ENCODE results near the gene VNN1. TPM values are rescaled to one million over a fixed set of nuclear protein-coding genes. Genes with fewer than 3 reads are reported as not detected.

The VNN1 gene
- total RNA-seq, 2 experiments from 2014 or later: not detected

DNA sequence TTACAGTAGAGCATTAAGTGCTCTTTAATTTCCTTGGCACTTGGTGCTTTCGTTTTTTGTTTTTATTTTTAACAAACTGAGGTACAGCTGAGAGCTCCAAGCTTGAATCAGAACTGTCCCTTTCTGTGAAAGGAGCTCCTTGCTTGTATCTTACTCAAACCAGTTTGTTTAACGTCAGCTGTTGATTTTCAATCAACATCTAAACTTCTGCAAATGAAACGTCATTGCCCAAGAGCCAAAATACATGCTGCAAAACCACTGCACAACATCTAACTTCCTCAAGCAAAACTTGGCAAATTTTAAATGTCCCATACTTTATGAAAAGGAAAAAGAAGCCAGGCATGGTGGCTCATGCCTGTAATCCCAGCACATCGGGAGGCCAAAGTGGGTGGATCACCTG is 28.6 kb upstream of the VNN1 start:
- CTCF ChIA-PET: no interaction called here
- peaks cover 38% of the 10 kb centered on the region for H3K9me3 Mint-ChIP-seq
- DNase-seq: no peak
- H3K27ac Mint-ChIP-seq: no peak overlapping the region
- peaks cover 59% of the 10 kb centered on the region for H3K36me3 Mint-ChIP-seq (ENCODE audit: low read depth)
- H3K4me3 Mint-ChIP-seq: no peak overlapping the region
- peaks cover 7% of the 10 kb centered on the region for H3K4me1 Mint-ChIP-seq (ENCODE audit: low read depth)
- no peaks in the 10 kb centered on the region for H3K27me3 Mint-ChIP-seq (ENCODE audit: low read depth)
- intact Hi-C loops (cut with micrococcal nuclease): no loop called here

DNA sequence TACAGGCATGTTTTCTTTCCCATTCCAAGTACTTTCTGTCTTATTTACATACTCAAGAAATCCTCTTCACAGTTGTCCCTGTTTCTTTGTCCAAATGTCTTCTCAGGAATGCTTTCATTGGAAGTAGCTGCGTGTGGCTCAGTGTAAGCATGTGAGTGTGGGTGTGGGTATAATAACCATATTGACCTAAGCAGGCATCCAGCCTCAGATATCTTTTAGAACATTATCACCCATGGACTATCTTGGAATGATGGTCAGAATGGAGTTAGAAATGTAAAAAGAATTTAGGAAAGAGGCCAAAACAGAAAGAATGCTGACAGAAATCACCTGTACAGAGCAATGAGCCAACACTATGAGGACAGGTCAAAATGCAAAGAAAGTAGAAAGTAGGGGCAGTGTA is 27.4 kb upstream of the VNN1 start:
- peaks cover 52% of the 10 kb centered on the region for H3K36me3 Mint-ChIP-seq (ENCODE audit: low read depth)
- DNase-seq: no peak
- no peak overlapping the region for H3K27ac Mint-ChIP-seq
- no peaks in the 10 kb centered on the region for H3K27me3 Mint-ChIP-seq (ENCODE audit: low read depth)
- no peak overlapping the region for H3K4me3 Mint-ChIP-seq
- CTCF ChIA-PET: interaction anchor here (0.6 kb wide), 1 partner anchor 788 kb away, joined by 4 read pairs; no protein-coding TSS in a partner anchor
- peaks cover 38% of the 10 kb centered on the region for H3K9me3 Mint-ChIP-seq
- intact Hi-C loops (cut with micrococcal nuclease): no loop called here
- peaks cover 18% of the 10 kb centered on the region for H3K4me1 Mint-ChIP-seq (ENCODE audit: low read depth)

DNA sequence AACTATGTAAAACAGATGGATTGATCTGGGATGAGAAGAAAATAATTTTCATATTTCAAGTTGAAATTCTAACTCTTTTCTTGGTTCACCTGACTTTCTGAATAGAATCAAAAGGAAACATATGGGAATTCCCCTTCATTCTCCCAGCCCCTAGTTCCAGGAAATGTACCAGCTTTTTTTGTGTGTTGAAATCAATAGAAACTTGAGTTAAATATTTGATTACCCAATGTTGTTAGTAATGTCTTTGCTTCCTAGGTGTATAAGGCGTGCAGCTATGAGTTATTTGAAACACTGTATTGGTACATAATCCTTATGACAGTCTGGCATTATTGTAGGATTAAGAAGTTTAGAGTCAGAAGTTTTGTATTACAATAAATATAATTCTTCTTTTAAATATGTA is 22.4 kb upstream of the VNN1 start:
- H3K4me1 Mint-ChIP-seq (ENCODE audit: low read depth): peaks cover 27% of the 10 kb centered on the region
- H3K27ac Mint-ChIP-seq: peak overlapping the region; percentile 15

GRCh38 chr6:132734694-132735236 is 20.9 kb upstream of the VNN1 start:
- H3K4me1 Mint-ChIP-seq (ENCODE audit: low read depth): peaks cover 27% of the 10 kb centered on the region
- H3K9me3 Mint-ChIP-seq: peaks cover 12% of the 10 kb centered on the region
- H3K36me3 Mint-ChIP-seq (ENCODE audit: low read depth): peaks cover 6% of the 10 kb centered on the region
- DNase-seq: no peak
- H3K27ac Mint-ChIP-seq: no peak overlapping the region
- no peak overlapping the region for H3K4me3 Mint-ChIP-seq
- CTCF ChIA-PET: interaction anchor here (3.3 kb wide), 1 partner anchor 28 kb away, joined by 14 read pairs; no protein-coding TSS in a partner anchor
- H3K27me3 Mint-ChIP-seq (ENCODE audit: low read depth): no peaks in the 10 kb centered on the region
- intact Hi-C loops (cut with micrococcal nuclease): no loop called here

More for the DNA sequence above, 22.4 kb upstream of the VNN1 start:
- CTCF ChIA-PET: interaction anchor here (1.0 to 3.3 kb wide), 2 partner anchors 27 to 87 kb away, joined by 3 to 14 read pairs; no protein-coding TSS in a partner anchor
- Mint-ChIP-seq H3K36me3 (ENCODE audit: low read depth) (peaks cover 15% of the 10 kb centered on the region), H3K9me3 (peaks cover 21% of the 10 kb centered on the region), H3K27me3 (ENCODE audit: low read depth) (no peaks in the 10 kb centered on the region), H3K4me3 (no peak overlapping the region)
- DNase-seq: peak; percentile 12
- intact Hi-C loops (cut with micrococcal nuclease): loop anchor here (1.0 to 2.0 kb wide), 4 partner anchors 15 to 79 kb away; partner anchors contain the start of gene RPS12

DNA sequence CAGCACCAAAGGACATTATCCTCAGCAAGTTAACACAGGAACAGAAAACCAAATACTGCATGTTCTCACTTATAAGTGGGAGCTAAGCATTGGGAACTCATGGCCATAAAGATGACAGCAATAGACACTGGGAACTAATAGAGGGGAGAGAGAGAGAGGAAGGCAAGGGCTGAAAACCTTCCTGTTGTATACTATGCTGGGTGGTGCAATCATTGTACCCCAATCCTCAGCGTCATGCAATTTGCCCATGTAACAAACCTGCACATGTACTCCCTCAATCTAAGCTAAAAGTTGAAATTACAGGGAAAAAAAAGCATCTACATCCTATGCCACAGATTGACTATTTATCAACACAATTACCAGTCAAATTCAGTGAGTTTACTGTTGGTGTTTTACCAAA is 20.0 kb upstream of the VNN1 start:
- CTCF ChIA-PET: no interaction called here
- Mint-ChIP-seq H3K27ac (no peak overlapping the region), H3K9me3 (peaks cover 7% of the 10 kb centered on the region), H3K36me3 (ENCODE audit: low read depth) (peaks cover 4% of the 10 kb centered on the region), H3K4me1 (ENCODE audit: low read depth) (peaks cover 27% of the 10 kb centered on the region), H3K4me3 (no peak overlapping the region), H3K27me3 (ENCODE audit: low read depth) (no peaks in the 10 kb centered on the region)
- no peak for DNase-seq
- intact Hi-C loops (cut with micrococcal nuclease): no loop called here

DNA sequence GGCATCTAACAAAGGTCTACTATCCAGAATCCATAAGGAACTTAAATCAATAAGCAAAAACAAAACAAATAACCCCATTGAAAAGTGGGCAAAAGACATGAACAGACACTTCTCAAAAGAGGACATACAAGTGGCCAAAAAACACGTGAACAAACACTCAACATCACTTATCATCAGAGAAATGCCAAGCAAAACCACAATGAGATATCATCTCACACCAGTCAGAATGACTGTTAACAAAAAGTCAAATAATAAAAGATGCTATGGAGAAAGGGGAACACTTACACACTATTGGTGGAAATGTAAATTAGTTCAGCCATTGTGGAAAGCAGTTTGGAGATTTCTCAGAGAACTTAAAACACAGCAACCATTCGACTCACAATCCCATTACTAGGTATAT is 19.4 kb upstream of the VNN1 start:
- CTCF ChIA-PET: no interaction called here
- Mint-ChIP-seq H3K27me3 (ENCODE audit: low read depth) (no peaks in the 10 kb centered on the region), H3K36me3 (ENCODE audit: low read depth) (peaks cover 3% of the 10 kb centered on the region), H3K9me3 (peaks cover 3% of the 10 kb centered on the region), H3K4me1 (ENCODE audit: low read depth) (peaks cover 27% of the 10 kb centered on the region), H3K27ac (no peak overlapping the region), H3K4me3 (no peak overlapping the region)
- no peak for DNase-seq
- intact Hi-C loops (cut with micrococcal nuclease): no loop called here

- Mint-ChIP-seq H3K36me3 (ENCODE audit: low read depth) (no peaks in the 10 kb centered on the region), H3K4me1 (ENCODE audit: low read depth) (peaks cover 14% of the 10 kb centered on the region), H3K9me3 (no peaks in the 10 kb centered on the region), H3K4me3 (no peak overlapping the region), H3K27ac (no peak overlapping the region), H3K27me3 (ENCODE audit: low read depth) (no peaks in the 10 kb centered on the region)
- CTCF ChIA-PET: interaction anchor here (1.3 kb wide), 1 partner anchor 32 kb away, joined by 3 read pairs; no protein-coding TSS in a partner anchor
- intact Hi-C loops (cut with micrococcal nuclease): no loop called here
- no peak for DNase-seq
These were observed 17.2 kb upstream of the VNN1 start for GRCh38 chr6:132731086-132731485.

GRCh38 chr6:132730560-132730959 is 16.7 kb upstream of the VNN1 start:
- Mint-ChIP-seq H3K4me1 (ENCODE audit: low read depth) (peaks cover 9% of the 10 kb centered on the region), H3K9me3 (no peaks in the 10 kb centered on the region), H3K27ac (no peak overlapping the region), H3K27me3 (ENCODE audit: low read depth) (no peaks in the 10 kb centered on the region), H3K36me3 (ENCODE audit: low read depth) (no peaks in the 10 kb centered on the region), H3K4me3 (no peak overlapping the region)
- intact Hi-C loops (cut with micrococcal nuclease): no loop called here
- CTCF ChIA-PET: interaction anchor here (1.3 kb wide), 1 partner anchor 33 kb away, joined by 3 read pairs; no protein-coding TSS in a partner anchor
- no peak for DNase-seq

GRCh38 chr6:132728616-132729015 is 14.8 kb upstream of the VNN1 start:
- Mint-ChIP-seq H3K27ac (no peak overlapping the region), H3K9me3 (no peaks in the 10 kb centered on the region), H3K27me3 (ENCODE audit: low read depth) (no peaks in the 10 kb centered on the region), H3K4me1 (ENCODE audit: low read depth) (peaks cover 5% of the 10 kb centered on the region), H3K36me3 (ENCODE audit: low read depth) (no peaks in the 10 kb centered on the region), H3K4me3 (no peak overlapping the region)
- CTCF ChIA-PET: interaction anchor here (0.6 to 1.5 kb wide), 2 partner anchors 35 to 200 kb away, joined by 4 to 6 read pairs; no protein-coding TSS in a partner anchor
- no peak for DNase-seq
- intact Hi-C loops (cut with micrococcal nuclease): no loop called here

- DNase-seq: no peak
- Mint-ChIP-seq H3K27ac (no peak overlapping the region), H3K36me3 (ENCODE audit: low read depth) (no peaks in the 10 kb centered on the region), H3K4me1 (ENCODE audit: low read depth) (no peaks in the 10 kb centered on the region), H3K9me3 (no peaks in the 10 kb centered on the region), H3K4me3 (no peak overlapping the region), H3K27me3 (ENCODE audit: low read depth) (no peaks in the 10 kb centered on the region)
- intact Hi-C loops (cut with micrococcal nuclease): no loop called here
- CTCF ChIA-PET: no interaction called here
These were observed 12.7 kb upstream of the VNN1 start for GRCh38 chr6:132726608-132726975.

GRCh38 chr6:132725947-132726607 is 12.2 kb upstream of the VNN1 start:
- CTCF ChIA-PET: no interaction called here
- Mint-ChIP-seq H3K4me3 (no peak overlapping the region), H3K4me1 (ENCODE audit: low read depth) (no peaks in the 10 kb centered on the region), H3K27me3 (ENCODE audit: low read depth) (no peaks in the 10 kb centered on the region), H3K27ac (no peak overlapping the region), H3K9me3 (no peaks in the 10 kb centered on the region), H3K36me3 (ENCODE audit: low read depth) (no peaks in the 10 kb centered on the region)
- intact Hi-C loops (cut with micrococcal nuclease): no loop called here
- DNase-seq: no peak

- Mint-ChIP-seq H3K36me3 (ENCODE audit: low read depth) (no peaks in the 10 kb centered on the region), H3K27ac (no peak overlapping the region), H3K9me3 (no peaks in the 10 kb centered on the region), H3K4me3 (no peak overlapping the region), H3K27me3 (ENCODE audit: low read depth) (no peaks in the 10 kb centered on the region), H3K4me1 (ENCODE audit: low read depth) (no peaks in the 10 kb centered on the region)
- CTCF ChIA-PET: no interaction called here
- intact Hi-C loops (cut with micrococcal nuclease): no loop called here
- no peak for DNase-seq
These were observed 11.6 kb upstream of the VNN1 start for GRCh38 chr6:132725471-132725870.

All from activated naive CD4-positive, alpha-beta T cell treated with anti-CD3 and anti-CD28 coated beads for 36 hours (primary cell).